GM12892 (cell line): ENCODE results near the gene CBX4.

ENCODE experiments used
- DNase-seq: peaks from one replicate; pipeline ENCODE4 v3.0.0; 2011; ENCODE audit not compliant: insufficient read length
- FAIRE-seq: peaks from 2 replicates; lab custom pipeline; 2011; peaks lifted over from hg19 to GRCh38; lab: Jason Lieb, UNC
- POLR2A ChIP-seq: IDR thresholded peaks from 2 replicates; pipeline ENCODE4 v1.6.1; 2011; ENCODE audit warnings: low read depth, low read length, control low read depth
- POLR2AphosphoS5 ChIP-seq: IDR thresholded peaks from 2 replicates; pipeline ENCODE4 v1.6.1; 2011; ENCODE audit warnings: low read depth, low read length, control low read depth
- TAF1 ChIP-seq: IDR thresholded peaks from 2 replicates; pipeline ENCODE4 v1.6.1; 2011; ENCODE audit warnings: low read depth, mild to moderate bottlenecking, control low read depth, low read length, borderline replicate concordance

Gene CBX4

GRCh38 chr17:79804856-79805696 is 34.2 kb downstream of the CBX4 start:
- no peak for DNase-seq
- no peak for TF ChIP-seq POLR2AphosphoS5
- no peak for TF ChIP-seq TAF1
- TF ChIP-seq POLR2A, result no peak
- no peak for FAIRE-seq

DNA sequence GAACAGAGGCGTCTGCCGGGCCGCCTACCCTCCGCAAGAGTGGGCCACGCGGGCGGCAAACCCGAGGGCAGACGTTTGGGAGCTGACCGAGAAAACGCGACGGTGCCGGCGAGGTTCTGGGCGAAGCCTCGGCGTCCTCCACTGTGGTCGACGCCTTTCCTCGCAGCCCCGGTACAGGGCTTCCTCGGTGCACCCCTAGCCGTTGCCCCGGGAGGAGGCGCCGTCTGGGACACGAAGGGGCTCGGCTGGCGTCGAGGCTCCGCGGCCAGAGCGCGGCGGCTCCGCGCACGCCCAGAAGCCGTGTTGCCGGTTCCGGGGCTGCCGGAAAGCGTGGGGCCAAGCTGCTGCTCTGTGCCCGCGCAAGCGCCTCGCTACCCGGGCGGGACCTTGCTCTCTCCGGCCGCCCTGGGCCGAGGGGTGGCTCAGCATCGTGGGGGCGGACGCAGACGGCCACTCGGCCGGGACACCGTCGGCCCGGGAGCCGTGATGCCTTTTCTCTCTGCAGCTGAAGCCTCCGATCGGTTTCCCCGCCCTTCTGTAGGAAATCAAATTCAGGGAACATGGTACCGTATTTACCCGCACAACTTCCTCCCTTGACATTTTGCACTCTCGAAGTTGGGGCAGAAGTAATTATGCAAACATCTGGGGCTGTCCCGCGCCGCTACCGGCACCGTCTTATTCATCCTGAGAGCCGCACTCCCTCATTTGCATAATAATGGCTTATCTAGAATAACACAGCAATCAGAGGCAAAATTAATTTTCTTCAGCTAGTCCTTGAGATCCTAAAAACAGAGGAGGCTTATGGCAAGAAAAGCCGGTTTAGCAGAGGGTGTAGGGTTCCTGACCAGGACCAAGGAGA is 35.0 kb downstream of the CBX4 start:
- DNase-seq (no peak), FAIRE-seq (peak; percentile 91)
- TF ChIP-seq POLR2A (peak; percentile 24; the same call in 1 of the 2 replicates), TAF1 (no peak)

DNA sequence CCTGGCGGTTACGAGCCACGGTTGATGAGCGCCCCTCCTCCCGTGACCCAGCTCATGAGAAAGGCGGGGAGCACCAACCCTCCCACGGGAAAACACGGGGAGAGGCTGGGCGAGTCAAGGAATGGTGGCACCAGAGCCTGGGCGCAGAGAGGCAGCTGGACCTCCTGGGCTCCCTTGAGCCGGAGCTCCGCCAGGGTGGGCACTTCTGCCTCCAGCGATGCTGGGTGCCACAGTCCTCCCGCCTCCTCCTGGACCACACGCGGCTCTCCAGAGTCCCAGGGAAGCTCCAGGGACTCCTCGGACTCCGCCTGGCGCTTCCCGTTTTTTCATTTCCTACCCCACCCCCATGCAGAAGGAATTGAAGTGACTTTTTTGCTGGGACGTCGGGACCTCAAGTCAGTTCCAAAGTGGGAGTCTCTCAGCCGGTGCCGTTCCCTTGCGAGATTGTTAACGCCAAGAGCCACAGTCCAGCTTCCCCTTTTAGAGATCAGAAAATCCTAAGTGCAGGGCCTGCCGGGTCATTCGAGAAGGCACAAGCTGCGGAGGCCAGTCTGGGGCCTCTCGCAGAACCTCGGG is 35.7 kb downstream of the CBX4 start:
- TF ChIP-seq POLR2AphosphoS5, result no peak
- TF ChIP-seq TAF1, result no peak
- TF ChIP-seq POLR2A, result no peak
- FAIRE-seq, result no peak
- DNase-seq, result no peak

DNA sequence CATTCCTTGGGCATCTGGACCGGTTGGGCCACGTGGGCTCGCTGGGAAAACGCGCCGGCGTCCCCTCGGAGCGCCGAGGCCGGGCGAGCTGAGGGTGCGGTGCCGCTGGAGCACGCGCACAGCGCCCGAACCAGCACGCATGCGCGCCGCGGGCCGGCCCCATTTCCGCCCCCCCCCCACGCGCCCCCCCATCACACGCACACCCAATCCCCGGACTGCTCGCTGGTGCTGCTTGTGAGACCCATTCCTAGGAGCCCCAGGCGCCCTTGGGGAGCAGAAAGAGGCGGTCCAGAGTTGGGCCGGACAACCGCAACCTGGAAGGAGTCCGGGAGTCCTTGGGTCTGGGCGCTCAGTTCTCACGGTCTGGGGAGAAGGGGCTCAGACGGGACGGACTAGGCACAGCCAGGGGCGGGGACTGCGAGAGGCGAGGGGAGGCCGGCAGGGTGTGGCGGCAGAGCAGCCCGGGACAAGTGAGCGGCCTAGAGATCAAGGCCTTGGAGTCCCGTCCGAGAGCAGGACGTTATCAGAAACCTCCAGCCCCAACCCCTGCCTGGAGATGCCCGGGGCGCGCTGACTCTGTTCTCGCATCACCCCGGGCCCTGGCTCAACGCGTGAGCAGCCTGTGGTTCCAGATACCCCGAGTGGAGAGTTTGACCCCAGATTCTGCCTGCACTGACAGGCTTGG is 36.4 kb downstream of the CBX4 start:
- no peak for FAIRE-seq

GRCh38 chr17:79802039-79802735 is 37.1 kb downstream of the CBX4 start:
- DNase-seq, result no peak
- no peak for FAIRE-seq
- no peak for TF ChIP-seq POLR2AphosphoS5

More for the DNA sequence above, 36.4 kb downstream of the CBX4 start:
- no peak for DNase-seq
- no peak for TF ChIP-seq POLR2AphosphoS5
- no peak for TF ChIP-seq TAF1
- TF ChIP-seq POLR2A, result no peak

- DNase-seq, result no peak
- no peak for TF ChIP-seq TAF1
- no peak for TF ChIP-seq POLR2A
- TF ChIP-seq POLR2AphosphoS5, result no peak
- FAIRE-seq, result no peak
Observed at GRCh38 chr17:79801156-79802038, 37.8 kb downstream of the CBX4 start.

GRCh38 chr17:79800325-79801155 is 38.7 kb downstream of the CBX4 start:
- no peak for DNase-seq

DNA sequence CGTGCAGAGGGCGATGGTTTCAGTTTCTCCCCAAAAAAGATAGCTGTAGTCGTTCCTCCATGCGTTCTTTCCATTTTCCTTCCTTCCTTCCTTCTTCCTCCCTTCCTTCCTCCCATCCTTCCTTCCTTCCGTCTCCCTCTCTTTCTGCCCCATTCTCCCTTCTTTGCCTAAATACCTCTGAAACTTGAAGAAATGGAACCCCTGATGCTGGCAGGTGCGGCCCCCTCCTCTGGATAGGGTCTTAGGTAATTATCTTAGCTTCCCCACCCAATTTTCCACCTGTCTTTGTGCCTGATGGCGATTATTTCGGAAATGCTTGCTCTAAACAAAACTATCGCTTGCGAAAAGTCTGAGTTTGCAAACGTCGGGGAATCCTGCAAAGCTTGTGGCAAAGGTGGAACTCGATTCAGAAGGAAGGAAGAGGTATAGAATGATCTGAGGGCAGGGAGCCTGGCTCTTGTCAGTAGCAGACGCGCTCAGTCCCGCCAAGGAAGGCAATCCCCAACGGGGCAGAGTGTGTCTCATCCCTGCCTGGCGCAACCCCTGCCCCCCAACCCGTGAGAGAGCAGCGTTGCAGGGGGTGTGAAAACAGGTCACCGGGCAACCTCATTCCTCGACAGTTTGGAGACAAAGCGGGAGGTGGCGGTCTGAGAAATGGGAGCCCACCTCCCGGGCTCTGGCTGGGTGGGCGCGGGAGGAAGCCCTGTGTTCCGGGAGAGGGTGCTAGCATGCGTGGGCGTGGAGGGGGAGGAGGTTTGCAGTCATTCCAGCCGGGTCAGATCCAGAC is 39.5 kb downstream of the CBX4 start:
- TF ChIP-seq POLR2A, result no peak
- no peak for TF ChIP-seq TAF1
- no peak for TF ChIP-seq POLR2AphosphoS5
- DNase-seq (no peak), FAIRE-seq (peak; percentile 76)

More at GRCh38 chr17:79800325-79801155, 38.7 kb downstream of the CBX4 start:
- TF ChIP-seq POLR2AphosphoS5 (no peak), TAF1 (no peak), POLR2A (no peak)
- peak; percentile 67 for FAIRE-seq

DNA sequence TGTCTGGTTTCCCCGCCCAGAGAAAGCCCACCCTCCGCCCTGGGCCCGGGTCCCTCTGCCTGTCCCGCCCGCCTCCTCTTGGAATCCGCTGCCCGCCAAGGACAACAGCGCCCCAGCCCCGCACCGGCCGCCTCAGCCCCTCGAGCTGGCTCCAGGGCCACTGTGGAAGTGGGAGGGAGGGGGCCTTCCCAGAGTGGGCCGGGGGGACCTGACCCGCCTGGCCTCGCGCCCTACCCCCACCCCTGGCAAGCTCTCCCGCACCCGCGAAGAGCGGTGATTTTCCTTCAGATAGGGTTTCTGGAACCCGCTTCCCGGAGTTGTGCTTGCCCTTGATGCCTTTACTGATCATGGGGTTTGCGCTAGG is 40.1 kb downstream of the CBX4 start:
- no peak for FAIRE-seq
- TF ChIP-seq POLR2A (no peak), TAF1 (no peak), POLR2AphosphoS5 (no peak)
- no peak for DNase-seq
